Measurements from ENCODE around the gene SYCP2L. TPM values are rescaled to one million over a fixed set of nuclear protein-coding genes. Genes with fewer than 3 reads are reported as not detected.
"Not testable (repeated sequence)": the region's sequence is repeated elsewhere in the genome, so short reads cannot be mapped to it uniquely, and the experiment has no call there.

The SYCP2L gene
- polyA plus RNA-seq, 2 of the 4 experiments (the other 2 are of a cell fraction), result 2.6 to 13.5 TPM

- TF ChIP-seq KDM5A (IDR thresholded peaks at IDR 0.05) (no peak), BCL3 (IDR thresholded peaks at IDR 0.05) (no peak), MAFK (IDR thresholded peaks at IDR 0.05; ENCODE audit: partially characterized antibody) (no peak), PBX3 (IDR thresholded peaks at IDR 0.05) (no peak), HOXB13 (CRISPR knock-in tag; IDR thresholded peaks at IDR 0.05; ENCODE audit: low read depth) (no peak), POLR2A (IDR thresholded peaks at IDR 0.05; ENCODE audit: low read length) (no peak), EP300 (IDR thresholded peaks at IDR 0.05) (no peak), ELK1 (IDR thresholded peaks at IDR 0.05; ENCODE audit: low read depth, low read length) (no peak), JUN (IDR thresholded peaks at IDR 0.05) (no peak), HES2 (IDR thresholded peaks at IDR 0.05) (no peak), MYC (IDR thresholded peaks at IDR 0.05; ENCODE audit: borderline replicate concordance, low read length) (no peak), NR3C1 (IDR thresholded peaks at IDR 0.05) (no peak)
- no peak for FAIRE-seq
- H3K4me2 ChIP-seq, result no peak overlapping the region
Observed at GRCh38 chr6:10850728-10851127, 36.1 kb upstream of the SYCP2L start.

GRCh38 chr6:10852361-10852960 lies 34.4 kb upstream of the SYCP2L start:
- ChIA-PET CTCF (no interaction called here), POLR2A (no interaction called here)
- Histone ChIP-seq H3K27ac (no peak overlapping the region), H3K9me3 (no peaks in the 10 kb centered on the region), H3K4me2 (no peak overlapping the region), H3K4me3 (no peak overlapping the region), H3K4me1 (no peaks in the 10 kb centered on the region)
- ATAC-seq (no peak), FAIRE-seq (no peak), DNase-seq (ENCODE audit: low read depth in 1 of 2, low spot score in 1 of 2) (no peak)
- TF ChIP-seq RARB (CRISPR knock-in tag; IDR thresholded peaks at IDR 0.05) (no peak), SREBF2 (IDR thresholded peaks at IDR 0.05) (no peak), NPAS2 (CRISPR knock-in tag; IDR thresholded peaks at IDR 0.05; ENCODE audit: borderline replicate concordance) (no peak), JUN (IDR thresholded peaks at IDR 0.05) (no peak), EHF (CRISPR knock-in tag; IDR thresholded peaks at IDR 0.05) (no peak), HOXA7 (CRISPR knock-in tag; IDR thresholded peaks at IDR 0.05) (no peak), POLR2A (IDR thresholded peaks at IDR 0.05; ENCODE audit: low read length) (no peak), EHMT2 (IDR thresholded peaks at IDR 0.05; ENCODE audit: low read depth) (no peak), CHD4 (IDR thresholded peaks at IDR 0.05; ENCODE audit: borderline replicate concordance) (no peak), HOXB5 (CRISPR knock-in tag; IDR thresholded peaks at IDR 0.05) (no peak), RCOR1 (IDR thresholded peaks at IDR 0.05; ENCODE audit: low read depth, low read length) (no peak), TP53 (CRISPR knock-in tag; IDR thresholded peaks at IDR 0.05) (no peak), E2F6 (IDR thresholded peaks at IDR 0.05; ENCODE audit: borderline replicate concordance, low read depth) (no peak), CTCF (IDR thresholded peaks at IDR 0.05) (no peak), PHF8 (IDR thresholded peaks at IDR 0.05; ENCODE audit: borderline replicate concordance, low read depth) (no peak), NR3C1 (IDR thresholded peaks at IDR 0.05) (no peak)
- 67% methylated on average over 11 of the region's 11 CpGs for WGBS (ENCODE audit: missing lambda C conversion rate)

More at GRCh38 chr6:10850728-10851127, 36.1 kb upstream of the SYCP2L start:
- H3K9me3 ChIP-seq, result no peaks in the 10 kb centered on the region
- WGBS (ENCODE audit: missing lambda C conversion rate), result 80% methylated on average over 7 of the region's 7 CpGs
- ChIA-PET POLR2A (no interaction called here), CTCF (interaction anchor here (0.7 kb wide), 1 partner anchor 18 kb away, joined by 3 read pairs; no protein-coding TSS in a partner anchor)
- ATAC-seq (no peak), DNase-seq (ENCODE audit: low read depth in 1 of 2, low spot score in 1 of 2) (no peak)
- no peak overlapping the region for H3K4me3 ChIP-seq
- no peaks in the 10 kb centered on the region for H3K4me1 ChIP-seq
- no peak overlapping the region for H3K27ac ChIP-seq

- H3K4me3 ChIP-seq; ATAC-seq; FAIRE-seq; H3K4me1 ChIP-seq; H3K9me3 ChIP-seq; DNase-seq (ENCODE audit: low read depth in 1 of 2, low spot score in 1 of 2); CTCF ChIA-PET; H3K4me2 ChIP-seq; H3K27ac ChIP-seq; POLR2A ChIA-PET: not testable (repeated sequence)
- WGBS (ENCODE audit: missing lambda C conversion rate), result 32% methylated on average over 6 of the region's 6 CpGs
Observed at GRCh38 chr6:10853849-10854300, 33.0 kb upstream of the SYCP2L start.

Data from A549 (cell line).